Gastrocnemius medialis (tissue), 4 donors: Measurements from ENCODE around the gene APBA2. TPM values are rescaled to one million over a fixed set of nuclear protein-coding genes. Genes with fewer than 3 reads are reported as not detected.

Experiments
- ATAC-seq, 2 donors: fragments of 150-250 bp; one replicate each; pipeline ENCODE4 v1.9.1; 2016
- DNase-seq, 2 donors: peaks; one replicate each; pipeline ENCODE4 v3.0.0-alpha.2; 2019
- H3K27ac ChIP-seq, 4 donors: fragments of 200-600 bp; sonication (generic); 1 replicate in 1 of 4; 2 replicates in 3 of 4; pipeline ENCODE4 v1.5.1; 2016 to 2018; ENCODE audit warnings: mild to moderate bottlenecking in 2 of 4, moderate library complexity in 1 of 4
- H3K27me3 ChIP-seq, 3 donors: fragments of 200-600 bp; sonication (generic) in 2 of 3; 1 replicate in 1 of 3; 2 replicates in 2 of 3; pipeline versions ENCODE4 v1.5.1 to v1.6.0; 2016 to 2019; ENCODE audit warnings: mild to moderate bottlenecking in 1 of 3, moderate library complexity in 1 of 3
- H3K36me3 ChIP-seq, 2 donors: fragments of 200-600 bp; sonication (generic) in 1 of 2; one replicate each; pipeline ENCODE4 v1.5.1; 2017 to 2018
- H3K4me1 ChIP-seq, 2 donors: fragments of 200-600 bp; sonication (generic) in 1 of 2; one replicate each; pipeline ENCODE4 v1.5.1; 2016 to 2017; ENCODE audit warnings: mild to moderate bottlenecking in 2 of 2
- H3K4me3 ChIP-seq, 4 donors: fragments of 200-600 bp; sonication (generic) in 3 of 4; 1 replicate in 1 of 4; 2 replicates in 3 of 4; pipeline ENCODE4 v1.5.1; 2016 to 2019; ENCODE audit warnings: mild to moderate bottlenecking in 2 of 4
- H3K9me3 ChIP-seq, 3 donors: fragments of 200-600 bp; sonication (generic) in 2 of 3; 1 replicate in 1 of 3; 2 replicates in 2 of 3; pipeline ENCODE4 v1.5.1; 2016 to 2019
- CTCF ChIP-seq, 5 experiments: fragments of 450-650 bp in 3 of 5; fragments of 200-600 bp in 2 of 5; sonication (generic) in 2 of 5; IDR thresholded peaks in 4 of 5; conservative IDR thresholded peaks in 1 of 5; 1 replicate in 4 of 5; 2 replicates in 1 of 5; pipeline ENCODE4 v1.5.1; 2016 to 2019; ENCODE audit warnings: antibody characterized with exemption in 5 of 5, mild to moderate bottlenecking in 3 of 5, moderate library complexity in 3 of 5
- POLR2A ChIP-seq, 2 donors: fragments of 450-650 bp; IDR thresholded peaks; one replicate each; pipeline ENCODE4 v1.6.1; 2017; ENCODE audit warnings: antibody characterized with exemption in 2 of 2, mild to moderate bottlenecking in 2 of 2, moderate library complexity in 2 of 2
- in situ Hi-C, 4 donors: fragments of 200-750 bp; cut with MboI; loops; one replicate each; pipeline versions ENCODE4 v1.15.0 to v1.8.0; 2017; ENCODE audit warnings: low sequenced_read_pairs in 4 of 4
- intact Hi-C: fragments of 100-400 bp; cut with DNase I; formaldehyde crosslinking; loops from one replicate; pipeline ENCODE4 v1.15.1; 2023; ENCODE audit warnings: low total_unique reads
- total RNA-seq, 4 donors: library from RNA; depleted of rRNA; stranded (reverse); fragments of >200 nt; gene quantifications; one replicate each; pipeline versions ENCODE4 v1.1.0 to v1.2.3, GENCODE V29; 2016

The APBA2 gene
- total RNA-seq, 4 donors from 2014 or later: 0.19 to 0.31 TPM; not detected in 2

GRCh38 chr15:29122506-29122905 is 236.7 kb downstream of the APBA2 start:
- Histone ChIP-seq H3K27ac (no peak overlapping the region), H3K27me3 (no peaks in the 10 kb centered on the region), H3K36me3 (no peaks in the 10 kb centered on the region), H3K4me3 (no peak overlapping the region), H3K4me1 (no peaks in the 10 kb centered on the region), H3K9me3 (no peaks in the 10 kb centered on the region)
- TF ChIP-seq CTCF (IDR thresholded peaks at IDR 0.05 in 4 of 5, conservative IDR thresholded peaks at IDR 0.05 in 1 of 5) (no peak), POLR2A (IDR thresholded peaks at IDR 0.05) (no peak)
- ATAC-seq: no peak
- in situ Hi-C loops (no loop called here), intact Hi-C loops (no loop called here)
- DNase-seq: no peak

GRCh38 chr15:29123171-29123570 is 237.4 kb downstream of the APBA2 start:
- H3K4me3 ChIP-seq: no peak overlapping the region
- ATAC-seq: no peak
- TF ChIP-seq CTCF (IDR thresholded peaks at IDR 0.05 in 4 of 5, conservative IDR thresholded peaks at IDR 0.05 in 1 of 5) (no peak), POLR2A (IDR thresholded peaks at IDR 0.05) (no peak)
- no peaks in the 10 kb centered on the region for H3K27me3 ChIP-seq
- no peak overlapping the region for H3K27ac ChIP-seq
- H3K36me3 ChIP-seq: no peaks in the 10 kb centered on the region
- in situ Hi-C loops (no loop called here), intact Hi-C loops (no loop called here)
- H3K4me1 ChIP-seq: no peaks in the 10 kb centered on the region
- no peaks in the 10 kb centered on the region for H3K9me3 ChIP-seq
- no peak for DNase-seq

- Histone ChIP-seq H3K4me3 (no peak overlapping the region), H3K27ac (no peak overlapping the region), H3K4me1 (no peaks in the 10 kb centered on the region), H3K9me3 (no peaks in the 10 kb centered on the region), H3K36me3 (no peaks in the 10 kb centered on the region), H3K27me3 (no peaks in the 10 kb centered on the region)
- no peak for ATAC-seq
- in situ Hi-C loops (no loop called here), intact Hi-C loops (no loop called here)
- TF ChIP-seq CTCF (IDR thresholded peaks at IDR 0.05 in 4 of 5, conservative IDR thresholded peaks at IDR 0.05 in 1 of 5) (no peak), POLR2A (IDR thresholded peaks at IDR 0.05) (no peak)
- DNase-seq: no peak
Measured at GRCh38 chr15:29123991-29124390, 238.2 kb downstream of the APBA2 start.

- Histone ChIP-seq H3K9me3 (no peaks in the 10 kb centered on the region), H3K27ac (no peak overlapping the region), H3K36me3 (no peaks in the 10 kb centered on the region), H3K4me3 (no peak overlapping the region), H3K4me1 (no peaks in the 10 kb centered on the region), H3K27me3 (no peaks in the 10 kb centered on the region)
- intact Hi-C loops (no loop called here), in situ Hi-C loops (no loop called here)
- ATAC-seq: no peak
- no peak for DNase-seq
- TF ChIP-seq POLR2A (IDR thresholded peaks at IDR 0.05) (no peak), CTCF (IDR thresholded peaks at IDR 0.05 in 4 of 5, conservative IDR thresholded peaks at IDR 0.05 in 1 of 5) (no peak)
Measured at GRCh38 chr15:29124581-29125381, 239.0 kb downstream of the APBA2 start.
